ENCODE measurements around the gene ZNRF4.
A peak's percentile ranks its signal among the peaks of the same experiment; 100 is the strongest.
"Not testable (repeated sequence)": the region's sequence is repeated elsewhere in the genome, so short reads cannot be mapped to it uniquely, and the experiment has no call there.

ZNRF4 gene

DNA sequence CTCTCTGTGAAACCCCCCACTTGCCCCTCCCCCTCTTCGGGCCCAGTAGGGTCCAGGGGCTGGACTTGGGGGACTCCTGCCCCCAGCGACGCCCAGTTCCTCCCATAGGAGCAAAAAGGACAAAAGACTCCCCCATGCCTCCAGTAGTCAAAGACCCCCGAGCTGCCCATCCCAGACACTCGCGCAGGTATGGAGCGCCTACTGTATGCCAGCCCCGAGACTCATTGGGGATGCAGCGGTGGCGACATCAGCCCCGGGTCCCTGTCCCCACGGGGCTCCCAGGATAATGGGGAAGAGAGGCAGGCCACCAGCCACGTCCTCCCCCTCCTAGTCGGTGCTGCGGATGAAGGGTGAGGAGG lies 18.3 kb upstream of the ZNRF4 start:
- H3K14ac ChIP-seq (ENCODE audit: low read length): no peak overlapping the region
- H4K91ac ChIP-seq (ENCODE audit: low read depth, low read length): no peak overlapping the region
- peaks cover 5 to 14% of the 10 kb centered on the region in 2 experiments for H3K4me1 ChIP-seq (ENCODE audit: control insufficient read depth in 1 of 2, insufficient read depth in 2 of 2, low read length in 2 of 2)
- no peak overlapping the region for H3K4ac ChIP-seq (ENCODE audit: low read depth, low read length)
- no peaks in the 10 kb centered on the region for H3K27me3 ChIP-seq (ENCODE audit: insufficient read depth, low read length)
- H3K4me2 ChIP-seq (ENCODE audit: low read length): peak overlapping the region; percentile 95
- no peaks in the 10 kb centered on the region for H3K36me3 ChIP-seq (ENCODE audit: control insufficient read depth in 1 of 2, insufficient read depth in 2 of 2, low read length in 2 of 2)
- H3K4me3 ChIP-seq (ENCODE audit: low read depth, low read length): peak overlapping the region; percentile 58
- peak overlapping the region; percentile 43 for H2AFZ ChIP-seq (ENCODE audit: insufficient read depth, low read length, poor library complexity)
- peak overlapping the region; percentile 59 for H4K12ac ChIP-seq (ENCODE audit: low read depth, low read length)
- no peaks in the 10 kb centered on the region for H3K9me3 ChIP-seq (ENCODE audit: insufficient read depth, low read depth, low read length)
- H2AK5ac ChIP-seq (ENCODE audit: low read length): no peak overlapping the region
- H2BK120ac ChIP-seq (ENCODE audit: insufficient read depth, low read length, poor library complexity): no peak overlapping the region
- DNase-seq: no peak
- no peaks in the 10 kb centered on the region for H3K79me2 ChIP-seq (ENCODE audit: control insufficient read depth, insufficient read depth, low read length, poor library complexity)
- H3K79me1 ChIP-seq (ENCODE audit: low read length): no peaks in the 10 kb centered on the region
- no peak overlapping the region for H2BK5ac ChIP-seq (ENCODE audit: low read depth, low read length, poor library complexity)
- peak overlapping the region; percentile 73 for H3K9ac ChIP-seq (ENCODE audit: low read length)
- no peak overlapping the region for H3K18ac ChIP-seq (ENCODE audit: low read length)
- no peak overlapping the region for H3K27ac ChIP-seq (ENCODE audit: low read depth, low read length)
- H3K23ac ChIP-seq (ENCODE audit: low read length): no peak overlapping the region
- peak overlapping the region; percentile 62 for H4K8ac ChIP-seq (ENCODE audit: low read depth, low read length)
- H2BK12ac ChIP-seq (ENCODE audit: low read length): no peak overlapping the region
- WGBS (ENCODE audit: extremely low coverage, insufficient coverage, insufficient read length): no CpG with 5 or more reads among the region's 15 CpGs

DNA sequence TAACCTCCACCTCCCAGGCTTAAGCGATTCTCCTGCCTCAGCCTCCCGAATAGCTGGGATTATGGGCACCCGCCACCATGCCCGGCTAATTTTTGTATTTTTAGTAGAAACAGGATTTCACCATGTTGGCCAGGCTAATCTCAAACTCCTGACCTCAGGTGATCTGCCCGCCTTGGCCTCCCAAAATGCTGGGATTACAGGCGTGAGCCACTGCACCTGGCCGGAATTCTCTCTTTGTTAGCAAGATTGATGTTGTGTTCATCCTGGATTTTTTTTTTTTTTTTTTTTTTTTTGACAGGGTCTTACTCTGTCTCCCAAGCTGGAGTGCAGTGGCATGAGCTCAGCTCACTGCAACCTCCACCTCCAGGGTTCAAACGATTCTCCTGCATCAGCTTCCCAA lies 16.5 kb upstream of the ZNRF4 start:
- H2AFZ ChIP-seq (ENCODE audit: insufficient read depth, low read length, poor library complexity); H3K27ac ChIP-seq (ENCODE audit: low read depth, low read length); H3K23ac ChIP-seq (ENCODE audit: low read length); H3K4me3 ChIP-seq (ENCODE audit: low read depth, low read length); H3K9me3 ChIP-seq (ENCODE audit: insufficient read depth, low read depth, low read length); H3K79me1 ChIP-seq (ENCODE audit: low read length); H3K18ac ChIP-seq (ENCODE audit: low read length); H2AK5ac ChIP-seq (ENCODE audit: low read length); H4K91ac ChIP-seq (ENCODE audit: low read depth, low read length); H3K36me3 ChIP-seq (ENCODE audit: control insufficient read depth in 1 of 2, insufficient read depth in 2 of 2, low read length in 2 of 2); H4K8ac ChIP-seq (ENCODE audit: low read depth, low read length); H3K14ac ChIP-seq (ENCODE audit: low read length); H3K27me3 ChIP-seq (ENCODE audit: insufficient read depth, low read length); H3K4me2 ChIP-seq (ENCODE audit: low read length); H2BK12ac ChIP-seq (ENCODE audit: low read length); H3K79me2 ChIP-seq (ENCODE audit: control insufficient read depth, insufficient read depth, low read length, poor library complexity); DNase-seq; H3K4ac ChIP-seq (ENCODE audit: low read depth, low read length); H2BK120ac ChIP-seq (ENCODE audit: insufficient read depth, low read length, poor library complexity); H4K12ac ChIP-seq (ENCODE audit: low read depth, low read length); H3K9ac ChIP-seq (ENCODE audit: low read length); H2BK5ac ChIP-seq (ENCODE audit: low read depth, low read length, poor library complexity): not testable (repeated sequence)
- WGBS (ENCODE audit: extremely low coverage, insufficient coverage, insufficient read length): no CpG with 5 or more reads among the region's 8 CpGs
- H3K4me1 ChIP-seq (ENCODE audit: control insufficient read depth in 1 of 2, insufficient read depth in 2 of 2, low read length in 2 of 2): peaks cover 5 to 14% of the 10 kb centered on the region in 2 experiments

DNA sequence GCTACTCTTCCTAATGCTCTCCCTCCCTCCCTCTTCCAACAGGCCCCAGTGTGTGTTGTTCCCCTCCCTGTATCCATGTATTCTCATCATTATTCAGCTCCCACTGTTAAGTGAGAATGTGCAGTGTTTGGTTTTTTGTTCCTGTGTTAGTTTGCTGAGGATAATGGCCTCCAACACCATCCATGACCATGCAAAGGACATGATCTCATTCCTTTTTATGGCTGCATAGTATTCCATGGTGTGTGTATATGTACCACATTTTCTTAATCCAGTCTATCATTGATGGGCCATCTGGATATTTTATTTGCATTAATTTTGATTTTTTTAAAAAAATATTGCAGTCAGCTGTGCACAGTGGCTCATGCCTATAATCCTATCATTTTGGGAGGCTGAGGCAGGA lies 15.8 kb upstream of the ZNRF4 start:
- Histone ChIP-seq H2AK5ac (ENCODE audit: low read length) (no peak overlapping the region), H2BK12ac (ENCODE audit: low read length) (no peak overlapping the region), H3K14ac (ENCODE audit: low read length) (no peak overlapping the region), H4K91ac (ENCODE audit: low read depth, low read length) (no peak overlapping the region), H3K36me3 (ENCODE audit: control insufficient read depth in 1 of 2, insufficient read depth in 2 of 2, low read length in 2 of 2) (no peaks in the 10 kb centered on the region), H3K4ac (ENCODE audit: low read depth, low read length) (no peak overlapping the region), H2BK5ac (ENCODE audit: low read depth, low read length, poor library complexity) (no peak overlapping the region), H3K18ac (ENCODE audit: low read length) (no peak overlapping the region), H3K4me1 (ENCODE audit: control insufficient read depth in 1 of 2, insufficient read depth in 2 of 2, low read length in 2 of 2) (peaks cover 5 to 14% of the 10 kb centered on the region in 2 experiments), H3K9me3 (ENCODE audit: insufficient read depth, low read depth, low read length) (no peaks in the 10 kb centered on the region), H3K79me2 (ENCODE audit: control insufficient read depth, insufficient read depth, low read length, poor library complexity) (no peaks in the 10 kb centered on the region), H2BK120ac (ENCODE audit: insufficient read depth, low read length, poor library complexity) (no peak overlapping the region), H3K27ac (ENCODE audit: low read depth, low read length) (no peak overlapping the region), H3K9ac (ENCODE audit: low read length) (no peak overlapping the region), H3K79me1 (ENCODE audit: low read length) (no peaks in the 10 kb centered on the region), H4K8ac (ENCODE audit: low read depth, low read length) (no peak overlapping the region), H2AFZ (ENCODE audit: insufficient read depth, low read length, poor library complexity) (no peak overlapping the region), H3K27me3 (ENCODE audit: insufficient read depth, low read length) (no peaks in the 10 kb centered on the region), H3K4me3 (ENCODE audit: low read depth, low read length) (no peak overlapping the region), H4K12ac (ENCODE audit: low read depth, low read length) (no peak overlapping the region), H3K4me2 (ENCODE audit: low read length) (no peak overlapping the region), H3K23ac (ENCODE audit: low read length) (no peak overlapping the region)
- no peak for DNase-seq

DNA sequence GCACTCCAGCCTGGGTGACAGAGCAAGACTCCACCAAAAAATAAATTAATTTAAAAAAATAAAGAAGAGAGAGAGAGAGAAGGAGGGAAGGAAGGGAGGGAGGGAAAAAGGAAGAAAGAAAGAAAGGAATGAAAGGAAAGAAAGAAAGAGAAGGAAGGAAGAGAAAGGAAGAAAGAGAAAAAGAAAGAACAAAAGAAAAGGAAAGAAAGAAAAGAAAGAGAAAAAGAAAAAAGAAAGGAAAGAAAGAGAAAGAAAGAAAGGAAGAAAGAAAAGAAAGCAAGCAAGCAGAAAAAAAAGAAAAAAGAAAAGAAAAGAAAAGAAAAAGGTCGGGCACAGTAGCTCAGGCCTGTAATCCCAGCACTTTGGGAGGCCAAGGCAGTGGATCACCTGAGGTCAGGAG lies 14.9 kb upstream of the ZNRF4 start:
- Histone ChIP-seq H2BK120ac (ENCODE audit: insufficient read depth, low read length, poor library complexity) (no peak overlapping the region), H3K23ac (ENCODE audit: low read length) (no peak overlapping the region), H2AFZ (ENCODE audit: insufficient read depth, low read length, poor library complexity) (no peak overlapping the region), H4K91ac (ENCODE audit: low read depth, low read length) (no peak overlapping the region), H3K4me1 (ENCODE audit: control insufficient read depth in 1 of 2, insufficient read depth in 2 of 2, low read length in 2 of 2) (peaks cover 3 to 9% of the 10 kb centered on the region in 2 experiments), H3K79me1 (ENCODE audit: low read length) (no peaks in the 10 kb centered on the region), H3K9ac (ENCODE audit: low read length) (no peak overlapping the region), H3K27me3 (ENCODE audit: insufficient read depth, low read length) (no peaks in the 10 kb centered on the region), H2BK12ac (ENCODE audit: low read length) (no peak overlapping the region), H2BK5ac (ENCODE audit: low read depth, low read length, poor library complexity) (no peak overlapping the region), H3K36me3 (ENCODE audit: control insufficient read depth in 1 of 2, insufficient read depth in 2 of 2, low read length in 2 of 2) (no peaks in the 10 kb centered on the region), H3K9me3 (ENCODE audit: insufficient read depth, low read depth, low read length) (no peaks in the 10 kb centered on the region), H4K12ac (ENCODE audit: low read depth, low read length) (no peak overlapping the region), H3K18ac (ENCODE audit: low read length) (no peak overlapping the region), H3K14ac (ENCODE audit: low read length) (no peak overlapping the region), H2AK5ac (ENCODE audit: low read length) (no peak overlapping the region), H3K4me2 (ENCODE audit: low read length) (no peak overlapping the region), H3K27ac (ENCODE audit: low read depth, low read length) (no peak overlapping the region), H3K79me2 (ENCODE audit: control insufficient read depth, insufficient read depth, low read length, poor library complexity) (no peaks in the 10 kb centered on the region), H4K8ac (ENCODE audit: low read depth, low read length) (no peak overlapping the region), H3K4me3 (ENCODE audit: low read depth, low read length) (no peak overlapping the region), H3K4ac (ENCODE audit: low read depth, low read length) (no peak overlapping the region)
- DNase-seq: no peak
- WGBS (ENCODE audit: extremely low coverage, insufficient coverage, insufficient read length): no CpG with 5 or more reads among the region's 1 CpG
